NCI-H510A (cell line): ENCODE measurements around the gene KCNN4.

ENCODE experiments used
- DNase-seq: peaks from one replicate; lab custom pipeline; 2025; lab: John Stamatoyannopoulos, UW

KCNN4 gene

GRCh38 chr19:43748205-43748594 is 32.6 kb downstream of the KCNN4 start:
- DNase-seq: no peak

- no peak for DNase-seq
These were observed 33.1 kb downstream of the KCNN4 start for GRCh38 chr19:43747557-43748204.

DNA sequence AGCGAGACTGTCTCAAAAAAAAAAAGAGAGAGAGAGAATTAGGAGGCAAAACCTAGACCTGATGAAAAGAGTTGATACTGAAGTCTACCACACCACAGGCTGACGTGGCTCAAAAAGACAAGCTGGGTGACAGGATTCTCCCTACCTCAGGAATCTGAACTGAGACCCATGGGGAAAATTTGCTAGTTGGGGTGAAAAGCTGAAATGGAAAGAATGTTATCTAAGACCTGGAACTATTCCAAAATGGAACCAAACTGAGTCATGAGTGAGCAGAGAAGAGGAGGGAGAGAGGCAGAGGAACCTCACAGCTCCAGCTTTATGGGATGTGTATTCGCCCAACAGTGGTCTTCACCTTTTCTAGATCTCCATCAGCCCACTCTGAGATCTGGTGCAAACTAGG is 37.7 kb downstream of the KCNN4 start:
- DNase-seq: no peak

DNA sequence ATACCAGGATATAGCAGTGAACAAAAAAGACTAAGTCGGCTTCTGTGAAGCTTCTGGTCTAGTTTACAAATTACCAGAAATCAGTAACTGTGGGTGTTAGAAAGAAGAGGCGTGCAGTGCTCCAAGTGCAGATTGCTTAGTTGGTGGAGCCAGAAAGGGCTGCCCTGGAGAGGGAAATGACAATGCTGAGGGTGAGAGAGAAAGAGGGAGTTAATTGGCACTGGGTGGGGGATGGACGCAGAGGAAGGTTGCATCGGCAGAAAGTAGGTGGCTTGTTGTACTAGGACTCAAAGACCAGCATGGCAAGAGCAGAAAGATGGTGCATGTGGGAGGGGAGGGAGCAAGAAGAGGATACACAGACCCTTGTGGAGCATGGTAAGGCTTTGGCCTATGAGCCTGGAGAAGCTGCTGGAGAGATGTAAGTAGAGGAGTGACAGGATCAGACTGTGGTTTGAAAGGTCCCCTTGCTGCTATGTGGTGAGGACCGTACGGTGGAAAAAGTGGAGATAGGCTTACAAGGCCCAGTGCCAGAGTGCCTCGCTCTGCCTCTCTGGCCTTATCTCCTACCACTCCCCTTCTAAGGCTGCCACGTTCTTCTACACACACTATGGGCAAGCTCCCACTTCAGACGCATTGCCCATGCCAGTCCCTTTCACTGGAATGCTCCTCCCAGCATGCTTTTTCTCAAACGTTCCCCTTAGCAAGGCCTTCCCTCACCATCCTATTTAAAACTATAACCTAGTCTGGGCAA is 39.5 kb downstream of the KCNN4 start:
- DNase-seq: no peak

- DNase-seq: no peak
These were observed 41.1 kb downstream of the KCNN4 start for GRCh38 chr19:43739439-43740235.

GRCh38 chr19:43738780-43739211 is 42.0 kb downstream of the KCNN4 start:
- no peak for DNase-seq

DNA sequence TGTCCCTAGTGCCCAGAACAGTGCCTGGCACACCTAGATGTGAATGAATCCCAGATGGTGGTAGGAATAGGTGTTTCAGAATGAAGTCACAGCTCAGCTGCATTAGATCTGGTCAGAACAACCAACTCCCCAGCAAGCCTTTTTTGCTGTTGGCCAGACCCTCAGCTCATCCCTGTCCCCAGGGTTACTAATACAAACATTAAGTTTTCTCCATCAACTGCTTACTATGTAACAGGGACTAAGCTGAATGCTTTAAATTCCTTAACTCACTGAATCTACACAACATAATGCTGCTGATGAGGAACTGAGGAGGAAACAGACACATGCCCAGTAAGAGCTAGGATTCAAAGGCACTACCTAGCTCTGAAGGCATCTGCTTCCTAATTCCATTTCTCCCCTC is 44.8 kb downstream of the KCNN4 start:
- no peak for DNase-seq

DNA sequence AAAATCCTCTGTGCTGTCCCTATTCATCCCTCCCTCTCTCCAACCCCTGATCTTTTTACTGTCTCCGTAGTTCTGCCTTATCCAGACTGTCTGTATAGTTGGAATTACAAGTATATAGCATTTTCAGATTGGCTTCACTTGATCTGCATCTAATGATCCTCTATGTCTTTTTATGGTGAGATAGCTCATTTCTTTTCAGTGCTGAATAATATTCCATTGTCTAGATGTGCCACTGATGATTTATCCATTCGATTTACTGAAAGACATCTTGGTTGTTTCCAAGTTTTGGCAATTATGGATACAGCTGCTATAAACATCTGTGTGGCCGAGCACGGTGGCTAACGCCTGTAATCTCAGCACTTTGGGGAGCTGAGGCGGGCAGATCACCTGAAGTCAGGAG is 45.8 kb downstream of the KCNN4 start:
- DNase-seq: no peak

- no peak for DNase-seq
These were observed 48.9 kb downstream of the KCNN4 start for GRCh38 chr19:43731846-43732245.

DNA sequence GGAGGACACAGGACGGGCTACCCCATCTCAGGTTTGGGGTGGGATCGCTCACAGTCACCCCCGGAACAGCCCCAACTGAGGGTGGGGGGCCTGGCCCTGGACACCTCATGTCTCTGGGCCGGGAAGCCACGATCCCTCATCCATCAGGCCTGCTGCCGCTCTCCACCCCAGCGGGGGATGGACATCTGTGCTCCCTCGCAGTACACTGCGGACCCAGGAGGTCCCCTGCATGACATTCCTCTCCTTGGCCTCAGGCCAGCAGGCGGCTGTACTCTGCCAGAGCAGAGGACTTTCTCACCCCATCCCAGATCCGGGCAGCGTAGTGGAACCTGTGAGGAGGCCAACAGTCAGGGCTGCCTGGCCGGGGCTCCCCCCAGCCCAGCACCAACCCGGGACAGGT is 49.4 kb downstream of the KCNN4 start:
- no peak for DNase-seq

DNA sequence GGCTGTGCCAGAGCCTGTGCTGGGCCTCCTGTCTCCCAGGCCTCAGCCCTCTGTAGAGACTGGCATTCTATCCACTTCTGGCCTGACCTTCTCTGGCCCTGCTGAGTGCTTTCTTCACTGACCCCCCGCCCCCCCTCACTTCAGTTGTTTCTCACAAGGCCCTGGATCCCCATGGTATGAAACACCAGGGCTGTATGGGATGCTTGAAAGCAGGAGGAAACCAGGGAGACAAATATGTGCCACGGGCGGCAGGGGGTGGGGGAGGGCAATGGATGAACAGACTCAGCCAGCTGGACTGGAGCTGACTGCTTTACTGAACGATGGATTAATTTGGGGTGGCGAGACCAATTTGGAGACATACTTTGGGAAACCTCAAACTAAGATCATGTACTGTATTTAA is 50.9 kb downstream of the KCNN4 start:
- DNase-seq: no peak

GRCh38 chr19:43727593-43727853 is 53.2 kb downstream of the KCNN4 start:
- no peak for DNase-seq

DNA sequence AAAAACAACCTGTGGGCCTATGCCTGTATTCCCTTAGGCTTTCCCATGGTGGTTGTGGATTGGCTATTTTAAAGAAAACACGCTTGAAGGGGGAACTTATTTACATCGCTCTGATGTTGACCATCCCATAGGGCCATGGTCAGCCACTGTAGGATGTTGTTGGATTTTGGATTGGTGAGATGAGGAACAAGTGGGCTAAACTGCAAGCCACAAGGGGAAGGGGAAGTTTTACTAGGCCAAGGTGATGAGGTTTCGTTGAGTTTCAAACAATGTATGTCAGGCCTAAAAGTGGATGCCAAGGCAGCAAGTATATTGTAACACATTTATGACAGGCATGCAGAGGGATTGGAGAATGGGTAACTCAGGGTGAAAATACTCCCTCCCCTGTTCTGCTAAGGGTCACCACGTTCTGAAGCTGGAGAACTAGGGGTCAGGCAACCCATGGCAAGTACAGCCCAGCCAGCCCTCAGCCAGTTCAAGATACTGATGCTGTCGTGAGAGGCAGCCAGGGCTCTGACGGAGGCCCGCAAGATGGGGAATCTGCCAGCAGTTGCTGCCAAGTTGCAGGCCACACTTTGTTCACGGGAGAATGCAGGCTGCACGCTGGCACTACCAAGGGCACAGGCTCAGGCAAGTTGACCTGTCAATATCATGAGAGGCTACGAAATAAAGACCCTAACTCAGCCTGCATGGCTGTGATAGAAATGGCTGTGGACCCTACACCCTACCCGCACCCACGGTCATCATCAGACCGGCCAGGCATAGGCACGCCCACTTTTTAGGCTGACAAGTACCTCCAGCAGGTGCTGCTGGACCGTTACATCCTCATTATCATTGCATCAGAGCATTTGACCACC is 53.8 kb downstream of the KCNN4 start:
- no peak for DNase-seq

DNA sequence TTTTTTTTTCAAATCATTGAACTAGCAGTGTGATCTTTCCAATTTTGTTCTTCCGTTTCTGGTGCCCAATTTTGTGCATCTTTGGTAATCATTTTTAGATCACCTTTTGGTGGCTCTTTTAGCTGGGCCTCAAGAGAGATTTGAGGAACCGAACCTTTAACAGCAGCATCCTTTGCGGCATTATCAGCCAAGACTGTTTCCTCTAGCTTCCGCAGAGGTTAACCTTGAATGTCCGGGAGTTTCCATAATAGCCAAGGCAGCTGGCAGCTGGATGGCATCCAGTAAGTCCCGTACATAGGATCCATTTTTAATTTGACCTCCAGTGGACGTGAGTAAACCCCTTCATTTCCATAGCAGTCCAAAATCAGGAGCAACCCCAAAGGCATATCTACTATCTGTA is 55.3 kb downstream of the KCNN4 start:
- DNase-seq: no peak

GRCh38 chr19:43724896-43725295 is 55.9 kb downstream of the KCNN4 start:
- DNase-seq: no peak

GRCh38 chr19:43723588-43723987 is 57.2 kb downstream of the KCNN4 start:
- DNase-seq: no peak

DNA sequence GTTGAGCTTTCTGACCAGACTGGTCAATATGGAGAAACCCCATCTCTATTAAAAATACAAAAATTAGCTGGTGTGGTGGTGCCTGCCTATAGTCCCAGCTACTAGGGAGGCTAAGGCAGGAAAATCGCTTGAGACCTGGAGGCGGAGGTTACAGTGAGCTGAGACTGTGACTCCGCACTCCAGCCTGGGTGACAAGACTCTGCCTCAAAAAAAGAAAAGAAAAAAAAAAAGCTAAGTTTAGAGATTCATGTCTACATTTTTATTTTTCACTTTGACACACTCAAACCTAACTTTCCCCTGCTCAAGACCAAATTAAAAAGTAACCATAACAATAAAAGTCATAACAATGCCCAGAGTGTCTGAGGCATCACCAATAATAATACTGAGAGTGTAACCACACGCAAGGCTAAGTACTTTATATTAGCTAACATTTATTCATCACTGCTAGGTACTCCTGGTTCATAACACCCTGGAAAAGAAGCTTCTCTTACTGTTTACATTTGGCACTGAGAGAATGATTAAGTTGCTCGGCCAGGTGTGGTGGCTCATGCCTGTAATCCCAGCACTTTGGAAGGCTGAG is 59.2 kb downstream of the KCNN4 start:
- DNase-seq: no peak

DNA sequence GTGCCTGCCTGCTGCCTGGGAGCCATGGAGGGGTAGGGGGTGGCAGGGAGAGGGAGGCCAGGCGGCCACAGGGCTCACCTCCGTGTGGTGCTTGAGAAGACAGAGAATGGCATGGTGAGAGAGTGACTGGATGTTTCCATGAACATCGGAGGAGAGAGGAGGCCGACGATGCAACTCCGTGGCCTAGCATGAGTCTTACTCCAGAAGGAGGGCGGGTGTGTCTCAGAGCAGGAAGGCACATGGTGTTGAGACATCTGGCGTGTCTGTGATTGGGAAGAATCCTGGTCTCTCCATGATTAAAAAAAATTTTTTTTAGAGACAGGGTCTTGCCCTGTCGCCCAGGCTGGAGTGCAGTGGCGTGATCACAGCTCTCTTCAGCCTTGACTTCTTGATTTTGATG is 59.8 kb downstream of the KCNN4 start:
- DNase-seq: no peak

GRCh38 chr19:43719918-43720317 is 60.9 kb downstream of the KCNN4 start:
- no peak for DNase-seq

- DNase-seq: no peak
These were observed 61.4 kb downstream of the KCNN4 start for GRCh38 chr19:43719378-43719868.

GRCh38 chr19:43718627-43719377 is 62.0 kb downstream of the KCNN4 start:
- no peak for DNase-seq
